Stimulated activated CD8-positive, alpha-beta memory T cell treated with anti-CD3 and anti-CD28 coated beads, Interleukin-12 subunit alpha, Interleukin-12 subunit beta, amount 100 ng/mL, for 24 hours (primary cell): Measurements from ENCODE around the gene SPATA17.

ENCODE experiments used
- DNase-seq: peaks from one replicate; pipeline ENCODE4 v3.0.0-alpha.2; 2020; ENCODE audit errors: extremely low read depth

Gene SPATA17

GRCh38 chr1:217847643-217848042 lies 216.5 kb downstream of the SPATA17 start:
- no peak for DNase-seq

DNA sequence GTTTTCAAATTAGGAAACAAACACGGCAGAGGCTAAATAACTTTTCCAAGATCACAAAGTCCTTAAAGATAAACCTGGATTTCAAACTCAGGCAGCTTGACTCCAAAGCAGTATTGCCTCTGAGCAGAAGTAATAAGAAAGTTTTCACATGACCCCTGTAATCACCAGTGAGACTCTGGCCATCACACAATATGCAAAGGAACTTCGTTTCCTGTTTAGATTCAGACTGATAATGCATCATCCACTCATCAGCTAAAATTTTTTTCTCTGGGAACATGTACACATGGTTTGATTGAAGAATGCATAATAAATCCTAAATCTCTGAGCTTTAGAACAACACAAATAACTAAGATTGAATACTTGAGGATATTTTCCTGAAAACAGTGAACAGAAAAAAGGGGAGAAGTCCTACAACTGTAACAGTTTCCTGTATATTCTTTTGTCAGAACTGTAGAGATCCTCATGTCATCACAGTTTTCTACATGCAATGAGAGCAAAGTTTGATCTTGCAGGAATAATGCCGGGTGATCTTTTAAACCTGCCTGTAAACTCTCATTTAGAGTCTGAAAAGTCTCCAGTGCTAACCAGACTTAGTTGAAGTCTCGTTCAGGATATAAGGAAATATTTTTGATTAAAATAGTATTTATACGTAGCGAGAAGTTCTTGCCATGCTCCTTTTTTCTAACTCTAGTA lies 225.3 kb downstream of the SPATA17 start:
- DNase-seq = no peak

DNA sequence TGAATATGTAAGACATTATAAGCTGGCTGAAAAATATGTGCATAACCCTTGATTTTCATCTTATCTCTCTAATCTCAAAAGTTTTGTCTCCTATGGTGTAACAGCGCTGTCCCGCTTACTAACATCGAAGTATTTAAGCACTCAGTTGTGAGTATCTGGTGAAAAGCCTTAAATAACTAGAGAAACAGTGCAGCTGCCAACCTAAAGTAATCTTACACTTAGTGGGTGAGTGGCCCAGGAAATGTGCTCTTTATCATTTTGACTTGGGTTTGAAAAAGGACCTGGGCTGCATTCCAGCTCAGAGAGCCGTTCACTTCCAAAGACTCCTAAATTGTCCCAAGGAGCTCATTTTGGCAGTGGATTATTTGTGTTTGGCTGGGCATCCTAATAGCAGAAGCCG lies 225.9 kb downstream of the SPATA17 start:
- DNase-seq = no peak

- no peak for DNase-seq
These were observed 230.5 kb downstream of the SPATA17 start for GRCh38 chr1:217861658-217862057.

DNA sequence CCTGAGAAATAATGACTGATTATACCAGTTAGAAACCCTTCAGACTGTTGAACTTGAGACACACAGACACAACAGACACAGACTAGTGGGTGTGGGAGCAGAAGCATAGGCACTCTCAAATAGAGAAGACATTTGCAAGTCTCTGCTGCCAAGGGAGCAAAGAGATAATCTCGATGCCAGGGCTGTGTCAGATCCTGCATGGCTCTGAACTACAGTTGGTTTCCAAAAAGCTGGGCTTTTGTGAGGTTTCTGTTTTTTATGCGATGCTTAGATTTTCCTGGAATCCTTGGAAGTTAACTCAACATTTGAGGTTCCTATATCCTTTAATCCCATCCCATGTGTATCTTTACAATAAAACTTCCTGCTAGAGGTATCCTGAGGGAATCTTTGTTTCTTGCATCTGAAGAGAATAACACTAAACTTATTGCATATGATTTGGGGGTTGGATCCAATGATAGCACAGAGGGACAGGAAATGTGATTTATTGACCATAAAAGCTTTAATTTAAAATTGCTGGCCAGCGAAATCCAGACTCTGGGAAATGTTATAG lies 236.4 kb downstream of the SPATA17 start:
- no peak for DNase-seq

DNA sequence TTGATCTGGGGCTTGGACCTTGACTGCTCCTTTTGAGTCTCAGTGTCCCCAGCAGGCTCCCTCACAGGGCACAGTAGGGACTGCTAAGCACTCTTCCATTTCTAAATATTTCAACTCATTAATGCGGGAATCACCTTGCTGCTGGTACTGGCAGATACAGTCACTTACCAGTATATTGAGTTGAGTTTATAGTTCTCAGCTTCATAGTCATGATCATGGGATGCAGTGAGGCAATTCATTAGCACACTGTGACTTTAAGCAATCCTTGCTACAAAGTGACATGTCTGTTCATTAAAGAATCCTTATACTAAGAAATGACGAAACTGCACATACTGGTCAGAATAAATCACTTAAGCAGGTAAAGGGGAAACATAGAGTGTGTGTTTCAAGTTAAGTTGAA lies 240.8 kb downstream of the SPATA17 start:
- no peak for DNase-seq

DNA sequence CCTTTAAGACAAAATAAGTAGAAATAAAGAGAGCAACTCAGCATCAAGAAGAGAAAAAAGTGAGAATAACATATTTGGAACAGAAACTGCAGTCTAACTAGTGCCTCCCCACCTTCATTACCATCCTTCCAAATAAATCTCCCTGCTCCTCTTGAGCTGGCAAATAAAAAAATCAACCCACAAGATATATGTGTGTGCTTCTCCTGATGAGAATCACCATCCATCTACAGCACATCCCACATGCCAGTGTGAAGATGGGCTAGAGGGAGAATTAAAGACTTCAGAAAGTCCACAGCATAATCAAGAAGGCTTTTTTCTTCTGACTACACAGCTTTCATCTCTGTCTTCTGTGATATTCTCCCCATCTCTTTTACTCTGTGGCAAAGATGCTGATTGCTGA lies 244.1 kb downstream of the SPATA17 start:
- no peak for DNase-seq

GRCh38 chr1:217876401-217876800 lies 245.3 kb downstream of the SPATA17 start:
- no peak for DNase-seq

- no peak for DNase-seq
These were observed 245.8 kb downstream of the SPATA17 start for GRCh38 chr1:217876896-217877295.

DNA sequence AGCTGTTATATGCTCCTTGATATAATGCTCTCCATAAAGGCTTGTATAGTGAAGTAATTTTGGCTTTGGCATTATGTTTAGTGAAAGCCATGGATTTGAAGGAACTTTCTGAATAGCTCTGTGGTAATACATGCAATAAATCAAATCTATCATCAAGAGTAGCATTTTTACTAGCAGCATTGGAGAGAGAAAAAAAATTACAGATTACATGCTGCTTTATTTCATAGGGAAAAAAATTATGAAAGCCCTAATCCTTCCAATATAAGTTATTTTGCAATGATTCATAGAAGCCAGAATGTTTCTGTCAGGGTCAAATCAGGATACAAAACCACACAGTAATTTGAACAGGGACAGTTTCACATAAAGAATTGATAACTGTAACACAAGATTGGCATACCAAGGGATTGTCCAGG lies 250.0 kb downstream of the SPATA17 start:
- DNase-seq = no peak

GRCh38 chr1:217881607-217882332 lies 250.6 kb downstream of the SPATA17 start:
- DNase-seq = no peak

GRCh38 chr1:217885181-217885580 lies 254.0 kb downstream of the SPATA17 start:
- DNase-seq = no peak

- no peak for DNase-seq
These were observed 257.2 kb downstream of the SPATA17 start for GRCh38 chr1:217888328-217888727.

- DNase-seq = no peak
These were observed 258.3 kb downstream of the SPATA17 start for GRCh38 chr1:217889401-217889800.

DNA sequence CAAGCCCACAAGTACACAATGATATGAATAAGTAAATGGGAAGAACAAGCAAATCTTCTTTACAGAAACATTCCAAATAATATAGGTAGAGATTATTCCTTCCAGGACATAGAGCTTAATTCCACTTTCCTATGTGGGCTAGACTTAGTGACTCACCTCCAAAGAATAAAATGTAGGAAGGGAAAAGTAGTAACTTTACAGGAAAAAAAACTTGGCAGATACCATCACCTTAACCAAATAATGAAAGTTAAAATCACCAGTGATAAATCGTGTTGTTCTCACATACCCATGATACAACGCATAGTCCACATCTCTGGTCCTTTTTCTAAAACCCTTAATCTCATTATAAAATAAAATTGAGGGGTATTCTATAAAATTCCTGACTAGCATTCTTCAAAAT lies 260.8 kb downstream of the SPATA17 start:
- no peak for DNase-seq

GRCh38 chr1:217892750-217893149 lies 261.6 kb downstream of the SPATA17 start:
- DNase-seq = no peak

GRCh38 chr1:217895841-217896240 lies 264.7 kb downstream of the SPATA17 start:
- DNase-seq = no peak

- no peak for DNase-seq
These were observed 265.3 kb downstream of the SPATA17 start for GRCh38 chr1:217896490-217896889.

- no peak for DNase-seq
These were observed 266.0 kb downstream of the SPATA17 start for GRCh38 chr1:217897100-217897499.

DNA sequence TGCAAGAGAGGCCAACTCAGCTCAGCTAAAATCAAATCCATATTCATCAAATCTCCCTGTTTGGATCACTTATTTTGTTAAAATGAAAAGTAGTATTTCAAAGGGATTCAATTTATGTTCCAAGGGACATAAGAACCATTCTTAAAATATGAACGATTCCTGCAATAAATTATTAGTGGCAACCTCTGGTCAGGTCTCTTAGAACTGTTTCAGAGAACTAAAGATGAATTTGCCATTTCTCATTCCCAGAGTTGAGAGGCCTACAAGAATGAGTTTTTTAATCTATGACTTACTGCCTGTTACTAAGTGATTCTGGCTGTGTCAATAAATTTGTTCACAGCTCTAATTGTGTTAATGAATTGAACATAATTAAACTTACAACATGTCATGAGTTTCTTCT lies 268.5 kb downstream of the SPATA17 start:
- no peak for DNase-seq

DNA sequence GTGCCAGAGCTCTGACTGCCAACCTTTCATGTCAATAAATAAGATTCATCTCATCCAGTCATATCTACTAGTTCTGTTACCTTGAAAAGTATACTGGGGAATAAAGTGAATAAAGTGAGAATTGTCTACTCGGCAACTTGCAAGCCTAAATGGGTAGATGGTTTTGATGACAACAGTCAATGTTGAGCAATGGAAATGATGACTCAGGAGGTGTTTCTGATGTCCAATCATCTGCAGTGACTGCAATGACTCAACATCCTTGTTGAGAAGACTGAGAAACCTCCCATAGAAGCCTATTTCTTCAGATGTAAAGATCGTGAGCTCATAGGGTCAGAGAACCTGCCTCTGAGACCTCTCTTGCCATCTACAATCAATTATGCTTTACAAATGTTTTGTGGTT lies 276.4 kb downstream of the SPATA17 start:
- DNase-seq = no peak

DNA sequence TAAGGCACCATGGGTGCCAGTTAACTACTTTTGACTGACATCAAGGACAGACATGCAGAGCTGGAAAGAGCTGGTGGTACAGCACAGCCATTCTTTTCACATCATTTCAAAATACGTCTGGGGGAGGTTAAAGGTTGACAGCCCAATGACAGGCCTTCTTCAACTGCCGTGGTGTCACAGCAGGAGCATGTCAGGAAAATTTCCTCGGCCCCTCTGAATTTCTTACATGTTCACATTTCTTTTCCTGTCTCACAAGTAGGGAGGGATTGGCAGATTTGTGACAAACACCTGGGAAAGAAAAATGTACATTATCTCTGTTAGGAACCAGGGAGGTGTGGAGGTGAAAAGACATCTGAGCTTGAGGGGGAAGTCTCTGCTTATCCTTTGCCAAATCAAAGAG lies 279.1 kb downstream of the SPATA17 start:
- DNase-seq = no peak

DNA sequence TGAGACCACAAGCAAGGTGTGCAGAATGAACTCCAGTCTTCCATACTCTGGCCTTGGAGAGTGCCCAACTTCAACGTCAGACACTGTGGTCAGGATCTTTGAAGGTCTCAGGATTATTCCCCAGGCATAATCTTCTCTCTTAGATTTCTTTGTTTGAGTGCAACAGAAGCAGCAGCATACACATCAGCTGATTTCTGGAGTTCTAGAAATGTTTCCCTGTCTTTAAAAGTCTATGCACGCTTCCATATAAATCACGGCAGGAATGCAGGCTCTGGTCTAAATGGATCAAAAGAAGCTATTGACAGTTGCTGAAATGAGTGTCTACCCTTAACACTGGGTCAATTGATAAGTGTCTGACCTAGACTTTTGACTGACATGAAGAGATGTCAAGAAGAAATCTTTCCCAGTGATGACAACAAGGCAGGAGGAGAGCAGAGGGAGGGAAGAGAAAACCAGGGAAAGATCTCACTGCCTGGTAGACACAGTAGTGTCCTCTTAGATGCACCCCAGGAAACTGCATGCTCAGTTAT lies 279.7 kb downstream of the SPATA17 start:
- no peak for DNase-seq
